Measurements from ENCODE around the gene FBXL19. TPM values are rescaled to one million over a fixed set of nuclear protein-coding genes. Genes with fewer than 3 reads are reported as not detected.

Gene FBXL19
- total and polyA plus RNA-seq, 9 of the 15 experiments (the other 6 are each of a cell fraction or from before 2014, with no cell fraction given) = 0.13 to 48.0 (median 13.5) TPM; not detected in 1

DNA sequence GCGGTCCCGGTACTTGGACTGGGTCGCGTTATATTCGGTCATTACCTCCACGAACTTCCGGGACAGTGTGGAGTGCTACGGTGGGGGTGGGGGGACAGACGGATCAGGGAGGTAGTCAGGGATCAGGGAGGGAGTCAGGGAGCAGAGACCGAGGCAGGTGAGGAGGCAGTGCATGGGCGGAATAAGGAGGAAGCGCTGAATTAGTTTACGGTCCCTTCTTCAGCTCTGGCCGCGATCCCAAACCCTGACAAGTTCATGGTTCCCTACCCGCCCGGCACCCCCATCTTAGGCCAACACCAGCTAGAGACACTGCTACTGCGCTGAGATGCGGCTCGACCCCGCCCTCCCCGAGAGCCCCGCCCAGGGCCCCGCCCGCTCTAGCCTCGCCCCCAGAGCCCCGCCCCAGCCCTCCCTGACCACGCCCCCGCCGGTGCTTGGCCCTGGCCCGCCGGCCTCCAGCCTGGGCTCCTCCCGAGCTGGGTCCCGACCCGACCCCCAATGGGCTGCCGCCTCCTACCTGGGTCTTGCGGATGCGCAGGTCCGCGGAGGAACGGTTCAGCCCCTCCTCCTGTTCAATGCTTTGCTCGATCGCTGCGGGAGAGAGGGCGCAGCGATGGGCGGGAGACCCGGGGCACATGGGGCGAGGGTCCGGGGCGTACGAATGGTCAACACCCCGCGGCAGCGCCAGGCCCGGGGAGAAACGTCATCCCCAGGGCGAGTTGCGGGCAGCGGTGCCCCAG, 73.8 kb downstream of the FBXL19 start (continued):
- TF ChIP-seq, protein P1, sequence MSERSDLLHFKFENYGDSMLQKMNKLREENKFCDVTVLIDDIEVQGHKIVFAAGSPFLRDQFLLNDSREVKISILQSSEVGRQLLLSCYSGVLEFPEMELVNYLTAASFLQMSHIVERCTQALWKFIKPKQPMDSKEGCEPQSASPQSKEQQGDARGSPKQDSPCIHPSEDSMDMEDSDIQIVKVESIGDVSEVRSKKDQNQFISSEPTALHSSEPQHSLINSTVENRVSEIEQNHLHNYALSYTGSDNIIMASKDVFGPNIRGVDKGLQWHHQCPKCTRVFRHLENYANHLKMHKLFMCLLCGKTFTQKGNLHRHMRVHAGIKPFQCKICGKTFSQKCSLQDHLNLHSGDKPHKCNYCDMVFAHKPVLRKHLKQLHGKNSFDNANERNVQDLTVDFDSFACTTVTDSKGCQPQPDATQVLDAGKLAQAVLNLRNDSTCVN (CRISPR knock-in tag; IDR thresholded peaks at IDR 0.05) = peak; percentile 89
- TF ChIP-seq HNRNPL (IDR thresholded peaks at IDR 0.05; ENCODE audit: low read depth, low read length) = no peak
- TF ChIP-seq POLR2A (conservative IDR thresholded peaks at IDR 0.05) = peak; percentile 90
- no peak for TF ChIP-seq ZKSCAN3 (CRISPR knock-in tag; IDR thresholded peaks at IDR 0.05)
- peak; percentile 19; the same call in 1 of the 2 replicates for TF ChIP-seq GABPB1 (CRISPR knock-in tag; IDR thresholded peaks at IDR 0.05)
- TF ChIP-seq, protein P2, sequence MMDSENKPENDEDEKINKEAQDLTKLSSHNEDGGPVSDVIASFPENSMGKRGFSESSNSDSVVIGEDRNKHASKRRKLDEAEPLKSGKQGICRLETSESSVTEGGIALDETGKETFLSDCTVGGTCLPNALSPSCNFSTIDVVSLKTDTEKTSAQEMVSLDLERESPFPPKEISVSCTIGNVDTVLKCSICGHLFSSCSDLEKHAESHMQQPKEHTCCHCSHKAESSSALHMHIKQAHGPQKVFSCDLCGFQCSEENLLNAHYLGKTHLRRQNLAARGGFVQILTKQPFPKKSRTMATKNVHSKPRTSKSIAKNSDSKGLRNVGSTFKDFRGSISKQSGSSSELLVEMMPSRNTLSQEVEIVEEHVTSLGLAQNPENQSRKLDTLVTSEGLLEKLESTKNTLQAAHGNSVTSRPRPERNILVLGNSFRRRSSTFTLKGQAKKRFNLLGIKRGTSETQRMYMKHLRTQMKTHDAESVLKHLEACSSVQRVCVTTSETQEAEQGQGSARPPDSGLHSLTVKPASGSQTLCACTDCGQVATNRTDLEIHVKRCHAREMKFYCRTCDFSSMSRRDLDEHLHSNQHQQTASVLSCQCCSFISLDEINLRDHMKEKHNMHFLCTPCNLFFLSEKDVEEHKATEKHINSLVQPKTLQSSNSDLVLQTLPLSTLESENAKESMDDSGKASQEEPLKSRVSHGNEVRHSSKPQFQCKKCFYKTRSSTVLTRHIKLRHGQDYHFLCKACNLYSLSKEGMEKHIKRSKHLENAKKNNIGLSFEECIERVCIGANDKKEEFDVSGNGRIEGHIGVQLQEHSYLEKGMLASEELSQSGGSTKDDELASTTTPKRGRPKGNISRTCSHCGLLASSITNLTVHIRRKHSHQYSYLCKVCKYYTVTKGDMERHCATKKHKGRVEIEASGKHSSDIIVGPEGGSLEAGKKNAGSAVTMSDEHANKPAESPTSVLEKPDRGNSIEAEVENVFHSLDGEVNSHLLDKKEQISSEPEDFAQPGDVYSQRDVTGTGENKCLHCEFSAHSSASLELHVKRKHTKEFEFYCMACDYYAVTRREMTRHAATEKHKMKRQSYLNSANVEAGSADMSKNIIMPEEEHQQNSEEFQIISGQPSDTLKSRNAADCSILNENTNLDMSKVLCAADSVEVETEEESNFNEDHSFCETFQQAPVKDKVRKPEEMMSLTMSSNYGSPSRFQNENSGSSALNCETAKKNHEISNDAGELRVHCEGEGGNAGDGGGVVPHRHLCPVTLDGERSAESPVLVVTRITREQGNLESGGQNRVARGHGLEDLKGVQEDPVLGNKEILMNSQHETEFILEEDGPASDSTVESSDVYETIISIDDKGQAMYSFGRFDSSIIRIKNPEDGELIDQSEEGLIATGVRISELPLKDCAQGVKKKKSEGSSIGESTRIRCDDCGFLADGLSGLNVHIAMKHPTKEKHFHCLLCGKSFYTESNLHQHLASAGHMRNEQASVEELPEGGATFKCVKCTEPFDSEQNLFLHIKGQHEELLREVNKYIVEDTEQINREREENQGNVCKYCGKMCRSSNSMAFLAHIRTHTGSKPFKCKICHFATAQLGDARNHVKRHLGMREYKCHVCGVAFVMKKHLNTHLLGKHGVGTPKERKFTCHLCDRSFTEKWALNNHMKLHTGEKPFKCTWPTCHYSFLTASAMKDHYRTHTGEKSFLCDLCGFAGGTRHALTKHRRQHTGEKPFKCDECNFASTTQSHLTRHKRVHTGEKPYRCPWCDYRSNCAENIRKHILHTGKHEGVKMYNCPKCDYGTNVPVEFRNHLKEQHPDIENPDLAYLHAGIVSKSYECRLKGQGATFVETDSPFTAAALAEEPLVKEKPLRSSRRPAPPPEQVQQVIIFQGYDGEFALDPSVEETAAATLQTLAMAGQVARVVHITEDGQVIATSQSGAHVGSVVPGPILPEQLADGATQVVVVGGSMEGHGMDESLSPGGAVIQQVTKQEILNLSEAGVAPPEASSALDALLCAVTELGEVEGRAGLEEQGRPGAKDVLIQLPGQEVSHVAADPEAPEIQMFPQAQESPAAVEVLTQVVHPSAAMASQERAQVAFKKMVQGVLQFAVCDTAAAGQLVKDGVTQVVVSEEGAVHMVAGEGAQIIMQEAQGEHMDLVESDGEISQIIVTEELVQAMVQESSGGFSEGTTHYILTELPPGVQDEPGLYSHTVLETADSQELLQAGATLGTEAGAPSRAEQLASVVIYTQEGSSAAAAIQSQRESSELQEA (IDR thresholded peaks at IDR 0.05; ENCODE audit: low read depth) = peak; percentile 85
- TF ChIP-seq RBM15 (IDR thresholded peaks at IDR 0.05; ENCODE audit: insufficient read depth, low read length) = no peak
- no peak for TF ChIP-seq NFE2 (IDR thresholded peaks at IDR 0.05; ENCODE audit: low read depth)
- peak; percentile 52 for TF ChIP-seq BRD9 (IDR thresholded peaks at IDR 0.05; ENCODE audit: low read depth, partially characterized antibody)
- no peak for TF ChIP-seq CCNT2 (IDR thresholded peaks at IDR 0.05; ENCODE audit: borderline replicate concordance, extremely low read depth, insufficient read length, low read depth, low read length)
- no peak for TF ChIP-seq CBX2 (IDR thresholded peaks at IDR 0.05; ENCODE audit: insufficient read depth, low read length, poor library complexity, severe bottlenecking)
- peak; percentile 22; the same call in 1 of the 2 replicates for TF ChIP-seq CXXC5 (CRISPR knock-in tag; IDR thresholded peaks at IDR 0.05)
- no peak for TF ChIP-seq RFX7 (CRISPR knock-in tag; IDR thresholded peaks at IDR 0.05)
- no peak for TF ChIP-seq HNRNPK (IDR thresholded peaks at IDR 0.05; ENCODE audit: low read depth, low read length, poor library complexity, severe bottlenecking)
- TF ChIP-seq L3MBTL2 (IDR thresholded peaks at IDR 0.05) = no peak
- TF ChIP-seq FOSL1 (tag; conservative IDR thresholded peaks at IDR 0.05) = no peak
- TF ChIP-seq, protein P3, sequence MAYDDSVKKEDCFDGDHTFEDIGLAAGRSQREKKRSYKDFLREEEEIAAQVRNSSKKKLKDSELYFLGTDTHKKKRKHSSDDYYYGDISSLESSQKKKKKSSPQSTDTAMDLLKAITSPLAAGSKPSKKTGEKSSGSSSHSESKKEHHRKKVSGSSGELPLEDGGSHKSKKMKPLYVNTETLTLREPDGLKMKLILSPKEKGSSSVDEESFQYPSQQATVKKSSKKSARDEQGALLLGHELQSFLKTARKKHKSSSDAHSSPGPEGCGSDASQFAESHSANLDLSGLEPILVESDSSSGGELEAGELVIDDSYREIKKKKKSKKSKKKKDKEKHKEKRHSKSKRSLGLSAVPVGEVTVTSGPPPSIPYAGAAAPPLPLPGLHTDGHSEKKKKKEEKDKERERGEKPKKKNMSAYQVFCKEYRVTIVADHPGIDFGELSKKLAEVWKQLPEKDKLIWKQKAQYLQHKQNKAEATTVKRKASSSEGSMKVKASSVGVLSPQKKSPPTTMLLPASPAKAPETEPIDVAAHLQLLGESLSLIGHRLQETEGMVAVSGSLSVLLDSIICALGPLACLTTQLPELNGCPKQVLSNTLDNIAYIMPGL (CRISPR knock-in tag; IDR thresholded peaks at IDR 0.05) = no peak
- peak; percentile 60 for TF ChIP-seq CREM (IDR thresholded peaks at IDR 0.05; ENCODE audit: low read depth)

All from K562 (cell line).